GM18858 (cell line): ENCODE measurements around the gene MYH7.
"Not testable (repeated sequence)": the region's sequence is repeated elsewhere in the genome, so short reads cannot be mapped to it uniquely, and the experiment has no call there.

Experiments used
- ATAC-seq: cut with Tn5 transposase; IDR thresholded peaks from one replicate; pipeline ENCODE4 v1.9.1; 2021; ENCODE audit not compliant: unreplicated experiment

The MYH7 gene

GRCh38 chr14:23435543-23436326 lies at the start of gene MYH7:
MYH7 (minus strand) TSS chr14:23435660; CDS start chr14:23433732, 1,928 bp downstream.
- no peak for ATAC-seq

- no peak for ATAC-seq
These were observed 47.9 kb upstream of the MYH7 start for GRCh38 chr14:23483236-23483854.

GRCh38 chr14:23482823-23483148 lies 47.3 kb upstream of the MYH7 start:
- no peak for ATAC-seq

GRCh38 chr14:23481979-23482822 lies 46.7 kb upstream of the MYH7 start:
- no peak for ATAC-seq

GRCh38 chr14:23481362-23481970 lies 46.0 kb upstream of the MYH7 start:
- ATAC-seq = no peak

GRCh38 chr14:23478109-23478759 lies 42.8 kb upstream of the MYH7 start:
- ATAC-seq = no peak

GRCh38 chr14:23470947-23471346 lies 35.5 kb upstream of the MYH7 start:
- ATAC-seq = no peak

- ATAC-seq = no peak
These were observed 34.5 kb upstream of the MYH7 start for GRCh38 chr14:23469906-23470403.

GRCh38 chr14:23469127-23469905 lies 33.9 kb upstream of the MYH7 start, which contains the start of gene NGDN:
NGDN (plus strand) TSS chr14:23469703; CDS start chr14:23469716, 13 bp downstream.
- peak; percentile 96 for ATAC-seq

- no peak for ATAC-seq
These were observed 33.3 kb upstream of the MYH7 start for GRCh38 chr14:23468704-23469126.

- ATAC-seq = no peak
These were observed 29.8 kb upstream of the MYH7 start for GRCh38 chr14:23465261-23465660.

- ATAC-seq = no peak
These were observed 29.2 kb upstream of the MYH7 start for GRCh38 chr14:23464700-23465099.

- ATAC-seq = no peak
These were observed 25.5 kb upstream of the MYH7 start for GRCh38 chr14:23460960-23461359.

- ATAC-seq = no peak
These were observed 22.4 kb upstream of the MYH7 start for GRCh38 chr14:23457587-23458445.

GRCh38 chr14:23456883-23457586 lies 21.6 kb upstream of the MYH7 start:
- not testable (repeated sequence) for ATAC-seq

GRCh38 chr14:23454445-23454856 lies 19.0 kb upstream of the MYH7 start:
- no peak for ATAC-seq

- no peak for ATAC-seq
These were observed 16.8 kb upstream of the MYH7 start for GRCh38 chr14:23452237-23452636.

- ATAC-seq = no peak
These were observed 14.9 kb upstream of the MYH7 start for GRCh38 chr14:23450379-23450778.
